GM21447 (cell line): ENCODE results near the gene KCNQ1OT1.

Experiments
- ATAC-seq: cut with Tn5 transposase; IDR thresholded peaks from one replicate; pipeline ENCODE4 v1.9.1; 2021; ENCODE audit not compliant: unreplicated experiment

The KCNQ1OT1 gene

GRCh38 chr11:2699531-2700414 lies at the start of gene KCNQ1OT1:
Gene KCNQ1OT1, minus strand, starts transcription at chr11:2699994.
- peak; percentile 88 for ATAC-seq

GRCh38 chr11:2748814-2749554 lies 49.2 kb upstream of the KCNQ1OT1 start:
- ATAC-seq, result no peak

DNA sequence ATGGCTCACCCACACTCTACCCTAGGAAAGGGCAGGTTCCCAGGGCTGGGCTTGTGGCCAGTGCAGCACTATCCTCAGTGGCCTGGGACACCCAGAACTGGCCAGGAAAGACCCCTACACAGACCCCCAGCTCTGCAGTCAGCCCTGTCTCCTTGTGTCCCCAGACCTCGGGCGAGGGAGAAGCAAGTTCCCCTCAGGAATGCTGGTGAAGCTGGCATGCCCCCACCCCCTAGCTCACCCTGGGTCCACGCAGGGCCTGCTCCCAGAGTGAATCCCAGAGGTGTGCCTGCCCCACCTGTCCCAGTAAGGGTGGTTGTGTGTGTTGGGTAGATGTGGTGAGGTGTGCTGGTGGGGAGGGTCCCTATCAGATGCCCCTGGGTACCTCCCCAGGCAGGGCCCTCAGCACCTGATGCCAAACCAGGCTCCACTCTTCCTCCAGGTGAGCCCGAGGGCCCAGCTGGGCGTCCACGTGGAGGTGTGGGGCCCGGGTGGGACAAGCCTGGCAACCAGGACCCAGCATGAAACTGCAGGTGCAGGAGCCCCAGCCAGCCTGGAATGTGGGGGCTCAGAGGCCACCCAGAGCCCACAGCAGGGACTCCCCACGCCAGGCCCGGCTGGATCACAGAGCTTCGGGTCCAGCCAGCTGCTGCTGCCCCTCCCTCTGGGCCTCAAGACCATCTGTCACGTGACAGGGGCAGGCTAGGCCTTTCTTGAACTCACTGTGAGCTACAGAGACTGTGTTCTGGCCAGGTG lies 48.4 kb upstream of the KCNQ1OT1 start:
- no peak for ATAC-seq

DNA sequence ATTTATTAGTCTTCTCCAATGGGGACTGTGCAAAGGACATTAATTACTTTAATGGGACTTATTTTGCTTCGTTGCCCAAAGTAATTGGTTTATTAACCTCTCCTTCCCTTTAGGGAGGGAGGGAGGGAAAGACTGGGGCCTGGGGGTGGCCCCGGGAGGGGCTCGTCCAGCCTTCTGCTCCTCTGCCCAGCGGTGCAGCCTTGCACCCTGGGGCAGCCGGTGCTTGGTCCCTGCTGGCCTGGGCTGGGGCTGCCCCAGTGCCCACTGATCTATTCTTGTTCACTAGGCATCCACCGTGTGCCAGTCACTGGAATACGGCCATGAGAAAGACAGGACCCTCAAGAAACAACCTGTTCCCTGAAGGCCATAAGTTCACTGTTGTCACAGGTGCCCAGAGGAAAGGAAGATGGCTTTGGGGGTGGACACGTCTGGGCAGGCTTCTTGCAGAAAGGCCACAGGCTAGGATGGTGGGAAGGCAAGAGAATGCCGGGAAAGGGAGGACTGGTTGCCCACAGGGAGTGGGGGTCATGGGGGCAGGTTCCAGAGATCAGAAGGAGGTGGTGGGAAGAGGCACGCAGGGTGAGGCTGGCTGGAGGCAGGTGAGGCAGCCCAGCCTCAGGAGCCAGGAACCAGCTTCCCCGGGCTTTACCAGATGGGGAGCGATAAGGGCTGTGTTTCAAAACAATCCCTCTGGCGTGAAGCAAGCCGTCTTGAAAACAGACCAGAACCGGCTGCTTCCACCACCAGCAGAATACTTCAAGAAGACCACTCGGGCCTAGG lies 47.6 kb upstream of the KCNQ1OT1 start:
- ATAC-seq, result no peak

DNA sequence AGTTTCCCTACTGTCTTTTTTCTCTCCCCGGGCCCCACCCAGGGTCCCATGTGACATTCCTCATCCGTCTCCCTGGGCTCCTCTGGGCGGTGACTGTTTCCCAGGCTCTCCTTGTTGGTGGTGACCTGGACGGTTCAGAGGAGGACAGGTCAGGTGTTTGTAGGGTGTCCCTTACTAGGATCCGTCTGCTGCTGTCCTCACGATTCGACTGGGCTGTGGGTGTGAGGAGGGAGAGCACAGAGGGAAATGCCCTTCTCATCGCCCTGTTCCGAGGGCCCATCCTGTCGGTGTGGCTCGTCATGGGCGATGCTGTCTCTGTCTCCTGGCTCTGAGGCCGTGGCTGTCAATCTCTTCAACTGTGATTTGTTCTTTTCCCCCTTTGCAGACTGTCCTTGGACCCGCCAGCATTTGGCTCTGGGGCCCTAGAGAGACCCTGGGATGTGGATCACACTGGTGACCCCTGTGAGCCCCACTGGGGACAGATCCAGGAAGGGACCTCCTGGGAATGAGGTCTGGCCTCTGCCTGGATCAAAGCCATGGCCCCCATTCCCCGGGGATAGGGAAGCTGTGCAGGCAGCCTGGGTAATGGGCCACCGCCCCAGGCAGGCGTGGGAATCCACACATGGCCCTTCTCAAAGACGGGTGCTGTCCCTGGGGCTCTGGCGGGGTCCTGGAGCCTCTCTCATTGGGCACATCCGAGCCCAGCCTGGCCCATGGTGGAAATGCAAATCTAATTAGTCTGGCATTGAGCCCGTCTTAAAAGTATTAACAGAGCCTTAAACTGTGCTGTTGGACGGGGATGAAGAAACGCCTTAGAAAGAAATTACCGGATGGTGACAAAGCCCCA lies 46.8 kb upstream of the KCNQ1OT1 start:
- ATAC-seq, result no peak

- no peak for ATAC-seq
Observed at GRCh38 chr11:2745511-2745910, 45.7 kb upstream of the KCNQ1OT1 start.

- no peak for ATAC-seq
Observed at GRCh38 chr11:2744166-2744565, 44.4 kb upstream of the KCNQ1OT1 start.

- no peak for ATAC-seq
Observed at GRCh38 chr11:2743427-2744110, 43.8 kb upstream of the KCNQ1OT1 start.

DNA sequence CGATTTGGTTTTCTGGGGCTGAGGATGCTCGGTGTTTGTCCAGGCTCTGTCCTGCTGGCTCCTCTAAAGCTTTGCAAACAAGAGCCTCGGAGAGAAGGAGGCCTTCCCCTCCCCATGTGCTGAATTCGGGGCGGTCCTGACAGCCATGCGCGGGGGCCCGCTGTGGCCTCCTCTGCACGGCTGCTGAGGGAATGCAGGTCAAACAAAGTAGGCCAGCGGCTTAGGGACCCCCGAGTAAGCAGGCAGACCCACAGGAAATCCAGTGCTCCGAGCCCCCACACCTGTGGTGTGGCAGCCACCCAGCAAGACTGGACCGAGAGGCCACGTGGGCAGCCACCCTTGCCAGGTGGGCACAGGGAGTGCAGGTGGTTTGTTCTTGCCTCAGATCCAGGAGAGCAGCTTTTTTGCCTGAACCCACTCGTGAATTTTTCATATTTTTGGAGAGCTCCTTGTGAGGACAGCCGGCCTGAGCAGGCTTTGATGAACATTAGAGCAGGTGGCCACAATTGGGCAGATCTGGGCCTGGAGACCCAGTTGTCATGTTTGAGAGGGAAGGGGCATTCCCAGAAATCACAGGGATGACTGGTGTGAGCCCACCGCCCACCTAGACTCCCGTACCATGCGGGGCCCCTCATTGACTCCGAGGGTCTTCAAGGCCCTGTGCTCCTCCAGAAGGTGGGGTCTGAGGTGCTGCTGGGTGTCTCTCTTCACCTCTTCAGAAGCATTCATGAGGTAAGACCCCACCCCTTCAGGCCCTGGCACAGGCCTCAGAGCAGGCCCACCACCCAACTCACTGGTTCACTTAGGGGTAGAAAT lies 43.0 kb upstream of the KCNQ1OT1 start:
- ATAC-seq, result no peak

DNA sequence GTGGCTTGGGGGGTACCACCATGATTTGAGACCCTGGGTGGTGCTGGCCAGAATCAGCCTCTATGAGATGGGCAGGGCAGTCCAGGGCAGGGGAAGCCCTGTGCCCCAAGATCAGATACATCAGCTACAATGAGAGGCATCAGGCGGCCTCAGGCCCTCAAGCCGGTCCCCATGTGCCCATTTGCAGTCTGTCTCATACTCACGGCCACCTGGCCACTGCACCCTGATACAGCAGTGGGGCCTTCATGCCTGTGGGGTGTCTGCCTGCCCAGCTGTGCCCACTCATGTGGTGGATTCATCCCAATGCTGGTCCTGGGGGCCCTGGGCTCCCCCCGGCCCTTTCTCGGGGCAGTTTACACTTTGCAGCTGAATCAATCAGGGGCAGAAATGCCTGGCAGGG lies 42.4 kb upstream of the KCNQ1OT1 start:
- ATAC-seq, result no peak

GRCh38 chr11:2741377-2742131 lies 41.8 kb upstream of the KCNQ1OT1 start:
- ATAC-seq, result no peak

DNA sequence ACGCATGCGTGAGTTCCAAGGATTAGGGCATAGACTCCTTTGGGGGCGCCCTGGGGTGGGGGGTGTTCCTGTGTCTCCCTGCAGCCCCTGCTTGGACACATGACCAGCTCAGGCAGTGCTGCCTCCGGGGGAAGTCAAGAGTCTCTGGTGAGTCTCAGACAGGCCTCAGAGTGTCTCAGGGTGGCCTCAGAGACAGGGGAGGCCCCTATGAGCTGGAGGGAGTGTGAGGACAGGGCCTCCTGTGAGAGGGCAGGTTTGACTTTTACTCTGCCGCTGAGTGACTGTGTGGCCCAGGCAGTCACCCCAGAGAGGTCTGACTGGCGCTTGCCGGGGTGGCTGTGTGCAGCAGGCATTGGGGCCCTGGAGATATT lies 41.2 kb upstream of the KCNQ1OT1 start:
- no peak for ATAC-seq

- ATAC-seq, result no peak
Observed at GRCh38 chr11:2740275-2740940, 40.6 kb upstream of the KCNQ1OT1 start.

GRCh38 chr11:2739531-2740274 lies 39.9 kb upstream of the KCNQ1OT1 start:
- no peak for ATAC-seq

DNA sequence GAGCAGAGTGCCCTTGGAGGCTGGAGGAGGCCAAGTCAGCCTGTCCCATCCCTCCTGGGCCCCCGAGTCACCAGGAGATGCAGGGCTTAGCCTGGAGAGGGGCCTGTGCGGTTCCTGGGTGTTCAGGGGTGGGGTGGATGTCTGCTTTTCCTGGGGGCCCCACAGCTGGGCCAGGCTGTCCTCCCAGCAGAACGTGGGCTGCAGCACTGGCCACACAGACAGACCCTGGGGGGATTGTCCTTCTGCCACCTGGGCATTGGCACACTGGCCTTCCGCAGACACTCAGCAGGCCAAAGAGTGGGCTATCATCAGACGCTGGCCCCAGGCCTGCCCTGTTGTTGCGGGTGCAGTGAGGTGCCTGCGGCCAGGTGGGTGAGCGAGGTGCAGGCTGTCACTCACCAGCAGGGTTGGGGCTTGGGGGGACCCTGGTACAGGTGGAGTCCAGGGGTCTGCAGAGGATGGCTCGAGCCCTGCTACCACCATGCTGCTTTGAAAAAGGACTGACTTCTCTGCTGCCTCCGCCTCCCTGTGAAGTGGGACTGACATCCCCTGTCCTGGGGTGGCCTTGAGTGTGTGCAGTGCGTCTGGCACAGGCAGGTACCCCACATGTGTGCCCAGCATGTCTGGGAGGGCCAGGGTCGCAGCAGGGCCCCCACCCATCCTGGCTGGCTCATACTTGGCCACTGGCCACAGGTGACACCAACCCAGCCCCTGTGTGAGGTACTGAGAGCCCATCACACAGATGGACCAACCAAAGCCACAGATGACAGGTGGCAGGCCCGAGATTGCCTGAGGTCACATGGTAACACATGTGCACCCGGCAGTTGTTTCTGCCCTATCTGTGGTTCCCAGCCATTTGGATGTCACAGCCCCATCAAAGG lies 39.0 kb upstream of the KCNQ1OT1 start:
- no peak for ATAC-seq

GRCh38 chr11:2737866-2738265 lies 38.1 kb upstream of the KCNQ1OT1 start:
- no peak for ATAC-seq
